Coronary artery (tissue), 2 donors: ENCODE data around the gene B3GALT5.

Experiments
- DNase-seq: peaks from one replicate; pipeline ENCODE4 v3.0.0-alpha.2; 2017; ENCODE audit warnings: low spot score
- H3K27ac ChIP-seq, 2 donors: fragments of 200-600 bp; sonication (generic); one replicate each; pipeline ENCODE4 v1.5.1; 2016 to 2019
- H3K4me3 ChIP-seq: fragments of 200-600 bp; sonication (generic); 2 replicates; pipeline ENCODE4 v1.5.1; 2016; ENCODE audit warnings: mild to moderate bottlenecking, moderate library complexity
- CTCF ChIP-seq: fragments of 200-600 bp; sonication (generic); IDR thresholded peaks from one replicate; pipeline ENCODE4 v1.5.1; 2019; ENCODE audit warnings: antibody characterized with exemption

B3GALT5 gene

GRCh38 chr21:39612233-39613040 lies at the start of gene B3GALT5:
B3GALT5 (plus strand) TSS chr21:39612940; CDS start chr21:39660560, 47,620 bp downstream.
- Histone ChIP-seq H3K4me3 (peak within 1 kb of the TSS; percentile 59), H3K27ac (no peak within 1 kb of the TSS)
- DNase-seq, result no peak
- TF ChIP-seq CTCF, result no peak

GRCh38 chr21:39564200-39564599 lies 48.5 kb upstream of the B3GALT5 start:
- no peak for TF ChIP-seq CTCF
- H3K27ac ChIP-seq, result no peak overlapping the region
- no peak overlapping the region for H3K4me3 ChIP-seq
- DNase-seq, result no peak

GRCh38 chr21:39567180-39567972 lies 45.4 kb upstream of the B3GALT5 start:
- no peak for TF ChIP-seq CTCF
- Histone ChIP-seq H3K27ac (no peak overlapping the region), H3K4me3 (no peak overlapping the region)
- no peak for DNase-seq

GRCh38 chr21:39568361-39568760 lies 44.4 kb upstream of the B3GALT5 start:
- no peak for TF ChIP-seq CTCF
- Histone ChIP-seq H3K27ac (no peak overlapping the region), H3K4me3 (no peak overlapping the region)
- no peak for DNase-seq

- TF ChIP-seq CTCF, result no peak
- no peak overlapping the region for H3K4me3 ChIP-seq
- H3K27ac ChIP-seq, result no peak overlapping the region
- DNase-seq, result no peak
These were observed 37.0 kb upstream of the B3GALT5 start for GRCh38 chr21:39575775-39576174.

GRCh38 chr21:39576518-39577128 lies 36.1 kb upstream of the B3GALT5 start:
- H3K4me3 ChIP-seq, result no peak overlapping the region
- H3K27ac ChIP-seq, result no peak overlapping the region
- DNase-seq, result no peak
- no peak for TF ChIP-seq CTCF
